NCI-H146 treated with DMSO at 0.1 percent for 48 hours (cell line): ENCODE measurements around the gene LY6G5B.
A peak's percentile ranks its signal among the peaks of the same experiment; 100 is the strongest.
"Not testable (repeated sequence)": the region's sequence is repeated elsewhere in the genome, so short reads cannot be mapped to it uniquely, and the experiment has no call there.

Experiments used
- DNase-seq: peaks from one replicate; lab custom pipeline; 2025; ENCODE audit not compliant: unreplicated experiment; lab: John Stamatoyannopoulos, UW

LY6G5B gene

DNA sequence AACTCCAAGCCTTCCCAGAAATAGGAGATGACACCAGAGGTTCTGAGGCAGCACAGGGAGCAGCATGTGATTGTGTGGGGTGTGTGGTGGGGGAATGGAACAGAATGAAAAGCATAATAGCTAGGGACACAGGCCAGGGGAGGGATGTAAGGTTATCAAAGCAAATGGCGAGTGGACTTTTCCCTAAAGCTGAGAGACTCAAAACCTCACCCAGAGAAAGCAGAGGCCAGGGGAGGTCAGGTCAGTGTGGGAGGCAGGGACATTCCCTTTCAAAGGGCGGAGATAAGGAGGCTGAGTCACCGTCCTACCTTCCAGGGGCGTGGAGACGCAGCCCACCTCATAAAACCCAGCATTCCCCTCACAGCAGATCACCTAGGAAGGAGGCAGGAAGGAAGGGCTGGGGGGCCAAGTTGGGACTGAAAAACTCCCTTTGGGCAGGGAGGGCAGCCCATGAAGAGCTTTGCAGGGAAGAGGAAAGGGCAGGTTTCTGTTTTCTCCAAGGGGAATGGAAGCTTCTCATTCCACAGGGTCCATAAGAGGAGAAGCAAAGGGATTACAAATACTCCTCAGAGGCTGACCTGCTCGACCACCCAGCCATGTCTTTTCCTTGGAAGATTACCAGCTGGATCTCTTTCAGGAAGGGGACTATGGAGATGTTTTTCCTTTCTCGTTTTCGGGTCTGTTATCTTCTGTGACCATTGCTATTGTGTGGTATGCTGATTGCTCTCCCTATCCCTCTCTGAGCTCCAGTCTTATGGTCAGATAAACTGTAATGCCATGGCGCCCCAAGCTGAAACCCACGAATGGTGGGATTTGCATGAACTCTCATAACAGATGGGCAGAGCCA is 20.7 kb downstream of the LY6G5B start:
- DNase-seq = no peak

DNA sequence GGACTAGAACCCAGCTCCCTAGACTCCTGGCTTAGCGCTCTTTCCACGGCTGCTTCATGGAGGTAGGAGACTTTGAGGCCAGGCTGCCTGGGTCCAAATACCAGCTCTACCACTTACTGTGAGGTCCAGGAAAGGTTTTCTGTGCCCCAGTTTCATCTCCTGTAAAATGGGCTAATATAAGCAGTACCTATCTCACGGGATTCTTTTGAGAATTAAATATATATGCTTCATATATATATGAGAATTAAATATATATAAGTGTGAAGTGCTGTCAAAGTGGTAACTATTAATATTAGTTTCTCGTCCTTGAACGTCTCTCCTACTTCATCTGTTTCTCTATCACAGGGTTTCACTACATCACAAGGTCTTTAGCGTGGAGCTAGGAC is 21.3 kb downstream of the LY6G5B start:
- DNase-seq = no peak

DNA sequence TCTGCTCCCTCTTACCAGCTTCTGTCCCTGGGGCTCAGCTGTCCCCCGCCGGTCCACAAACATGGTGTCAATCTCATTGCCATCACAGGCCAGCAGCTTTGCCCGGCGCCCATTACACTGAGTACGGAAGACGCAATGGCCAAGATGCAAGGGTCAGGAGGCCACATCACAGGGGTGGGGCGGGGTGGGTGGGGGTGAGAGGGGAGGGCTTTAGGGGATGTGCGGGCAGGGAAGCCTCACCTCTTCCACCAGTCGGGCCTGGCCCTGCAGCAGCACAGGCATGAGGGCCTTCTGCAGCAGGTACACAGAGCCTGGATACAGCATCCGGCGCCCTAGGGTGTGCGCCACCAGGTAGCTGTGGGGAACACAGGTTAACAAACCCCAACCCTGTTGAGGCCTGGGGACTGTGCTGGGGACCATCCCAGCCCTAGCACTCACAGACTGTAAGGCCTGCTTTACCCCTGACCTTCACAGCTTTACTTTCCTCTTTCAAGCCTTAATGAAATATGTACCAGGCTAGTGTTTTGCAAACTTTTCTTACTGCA is 21.9 kb downstream of the LY6G5B start:
- no peak for DNase-seq

DNA sequence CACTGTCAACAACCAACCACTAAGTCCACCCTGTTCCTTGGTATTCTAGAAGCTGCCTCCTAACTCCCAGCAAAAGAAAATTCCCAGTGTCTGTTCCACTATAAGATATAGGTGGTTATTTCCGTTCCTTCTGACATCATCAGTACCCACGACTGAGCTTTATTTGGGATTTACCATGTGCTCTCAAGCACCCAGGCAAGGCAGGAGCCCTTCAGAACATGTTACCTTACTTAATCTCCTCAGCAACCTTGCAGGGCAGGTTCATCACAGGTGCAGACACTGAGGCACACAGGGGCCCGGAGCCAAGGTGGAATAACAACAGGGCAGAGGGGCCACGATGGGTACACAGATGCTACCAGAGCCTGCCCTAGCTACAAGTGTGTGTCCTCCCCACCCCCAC is 22.6 kb downstream of the LY6G5B start:
- DNase-seq = no peak

DNA sequence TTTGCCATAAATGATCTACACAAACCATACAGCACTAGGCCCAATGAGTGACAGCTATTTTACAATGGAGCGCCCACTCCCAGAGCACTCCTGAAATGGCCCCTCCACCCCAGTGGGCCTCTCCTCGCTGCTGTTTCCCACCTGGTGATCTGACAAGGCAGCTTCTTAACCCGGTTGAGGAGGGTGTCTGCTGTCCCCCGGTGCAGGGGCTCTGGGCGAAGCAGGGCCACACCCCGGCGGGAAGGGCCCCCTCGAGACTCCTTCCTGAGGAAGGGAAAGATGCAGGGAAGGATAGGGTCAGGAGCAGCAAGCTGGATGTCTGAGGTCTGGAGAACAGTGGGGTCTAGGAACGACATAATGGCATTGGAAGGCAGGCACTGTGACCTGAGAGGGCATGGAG is 23.1 kb downstream of the LY6G5B start:
- no peak for DNase-seq

DNA sequence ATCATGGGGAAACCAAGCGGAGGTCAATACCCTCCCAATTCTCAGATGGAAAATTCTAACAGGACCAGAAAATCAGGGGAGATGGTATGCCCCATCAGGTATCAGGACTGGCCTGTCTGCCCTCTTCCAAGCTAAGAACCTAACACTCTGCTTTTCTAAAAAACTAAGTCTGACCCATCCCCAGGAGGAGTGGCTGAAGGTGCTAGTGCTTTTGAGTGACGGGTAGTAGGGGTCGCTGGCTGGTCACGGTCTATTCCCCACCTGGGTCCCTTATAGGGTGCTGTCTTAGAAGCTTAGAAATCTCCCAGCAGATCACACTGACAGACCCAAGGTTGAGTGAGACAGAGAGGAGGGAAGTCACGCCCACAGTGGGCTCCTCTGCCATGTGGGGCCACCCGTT is 23.8 kb downstream of the LY6G5B start:
- DNase-seq = no peak

DNA sequence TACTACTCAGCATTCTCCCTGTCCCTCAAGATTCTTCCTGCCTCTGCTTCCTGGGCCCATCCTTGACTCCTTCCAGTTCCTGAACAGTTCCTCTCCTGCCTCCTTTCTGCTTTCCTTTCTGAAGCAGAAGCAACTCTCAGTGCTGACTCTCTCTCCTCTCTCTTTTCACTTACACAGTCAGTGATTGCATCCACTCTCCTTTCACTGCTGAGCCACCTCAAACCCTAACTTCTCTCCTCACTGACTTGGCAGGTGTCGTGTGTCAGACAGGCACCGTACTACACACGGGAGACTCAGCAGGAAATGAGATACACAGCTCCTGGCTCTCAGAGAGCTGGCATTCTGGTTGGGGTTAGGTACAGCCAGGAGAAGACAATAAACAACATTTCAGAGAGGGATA is 27.8 kb downstream of the LY6G5B start:
- DNase-seq = no peak

DNA sequence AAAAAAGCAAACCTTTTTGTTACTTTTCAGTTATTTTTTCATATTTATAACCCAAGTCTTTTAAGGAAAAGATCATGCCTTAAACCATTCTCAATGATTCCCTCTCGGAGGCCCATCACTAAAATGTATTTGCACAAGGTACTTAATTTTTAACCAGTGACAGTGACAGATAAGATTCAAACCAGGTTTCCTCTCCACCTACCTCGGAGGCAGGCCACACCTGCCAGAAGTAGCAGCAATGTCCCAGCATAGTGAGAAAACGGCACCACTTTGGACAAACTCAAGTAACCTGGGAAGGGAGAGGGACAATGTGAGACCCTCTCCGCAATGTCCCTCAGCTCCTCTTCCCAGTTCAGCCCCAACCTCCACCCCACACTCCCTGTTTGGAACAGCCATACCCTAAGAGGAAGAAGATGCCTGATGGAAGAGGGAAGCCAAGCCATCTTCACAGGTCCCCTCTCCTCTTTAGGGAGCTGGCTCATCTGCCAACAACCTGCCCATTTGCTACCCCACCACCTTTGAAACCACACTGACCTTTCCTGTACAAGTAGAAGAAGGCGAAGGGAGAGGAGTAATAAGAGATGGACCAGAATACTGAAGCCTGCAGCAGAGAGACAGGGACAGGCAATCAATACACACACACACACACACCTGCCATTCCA is 31.1 kb downstream of the LY6G5B start:
- DNase-seq = no peak

DNA sequence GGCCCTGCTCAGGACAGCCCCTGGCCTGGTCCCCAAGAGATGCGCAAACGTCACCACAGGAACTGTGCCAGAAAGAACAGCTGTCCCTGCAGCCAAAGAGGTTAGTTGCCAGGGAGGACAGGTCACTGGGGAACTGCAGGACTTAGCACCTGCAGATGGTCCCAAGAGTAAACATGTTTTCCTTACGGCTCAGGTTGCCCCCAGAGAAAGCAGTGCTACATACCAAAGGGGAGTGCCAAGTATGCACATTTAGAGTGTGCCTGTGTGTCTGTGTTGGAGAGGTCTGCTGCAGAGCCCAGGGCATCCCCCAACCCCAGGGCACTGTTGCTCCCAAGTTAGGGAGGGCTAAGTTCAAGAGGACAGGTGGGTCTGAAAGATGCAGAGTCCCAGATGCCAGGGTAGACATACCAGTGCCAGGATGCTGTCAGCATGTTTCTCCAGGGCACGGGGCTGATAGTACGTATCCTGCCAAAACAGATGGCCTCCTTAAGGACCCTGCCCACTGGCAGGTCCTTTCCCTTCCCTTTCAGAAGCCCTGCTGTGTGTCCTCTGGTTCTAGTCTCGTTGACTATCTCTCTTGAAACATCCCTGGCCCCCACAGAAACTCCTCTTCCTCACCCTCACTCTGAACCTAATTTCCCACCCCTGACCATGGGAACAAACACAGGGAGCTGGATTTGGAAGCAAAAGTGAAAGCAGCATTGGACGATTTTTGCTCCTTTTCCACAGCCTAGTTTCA is 32.1 kb downstream of the LY6G5B start:
- DNase-seq = peak; percentile 44

DNA sequence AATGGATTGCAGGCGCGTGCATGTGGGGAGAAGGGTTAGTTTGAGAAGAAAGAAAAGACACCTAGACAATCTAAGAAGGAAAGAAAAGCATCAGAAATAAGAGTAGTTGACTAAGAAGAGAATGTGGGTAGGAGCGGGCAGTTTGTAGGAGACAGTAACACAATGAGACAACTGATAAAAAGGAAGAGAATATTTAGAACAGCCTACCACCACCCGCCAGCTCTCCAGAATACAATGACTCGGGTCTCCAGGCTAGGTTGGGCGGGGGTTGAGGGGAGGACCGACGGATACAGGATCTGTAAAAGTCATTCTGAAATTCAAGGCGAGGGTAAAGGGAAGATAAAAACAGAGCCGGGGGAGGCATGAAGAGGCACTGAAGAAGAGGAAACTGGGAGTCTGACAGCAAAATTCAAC is 32.6 kb downstream of the LY6G5B start:
- DNase-seq = no peak

DNA sequence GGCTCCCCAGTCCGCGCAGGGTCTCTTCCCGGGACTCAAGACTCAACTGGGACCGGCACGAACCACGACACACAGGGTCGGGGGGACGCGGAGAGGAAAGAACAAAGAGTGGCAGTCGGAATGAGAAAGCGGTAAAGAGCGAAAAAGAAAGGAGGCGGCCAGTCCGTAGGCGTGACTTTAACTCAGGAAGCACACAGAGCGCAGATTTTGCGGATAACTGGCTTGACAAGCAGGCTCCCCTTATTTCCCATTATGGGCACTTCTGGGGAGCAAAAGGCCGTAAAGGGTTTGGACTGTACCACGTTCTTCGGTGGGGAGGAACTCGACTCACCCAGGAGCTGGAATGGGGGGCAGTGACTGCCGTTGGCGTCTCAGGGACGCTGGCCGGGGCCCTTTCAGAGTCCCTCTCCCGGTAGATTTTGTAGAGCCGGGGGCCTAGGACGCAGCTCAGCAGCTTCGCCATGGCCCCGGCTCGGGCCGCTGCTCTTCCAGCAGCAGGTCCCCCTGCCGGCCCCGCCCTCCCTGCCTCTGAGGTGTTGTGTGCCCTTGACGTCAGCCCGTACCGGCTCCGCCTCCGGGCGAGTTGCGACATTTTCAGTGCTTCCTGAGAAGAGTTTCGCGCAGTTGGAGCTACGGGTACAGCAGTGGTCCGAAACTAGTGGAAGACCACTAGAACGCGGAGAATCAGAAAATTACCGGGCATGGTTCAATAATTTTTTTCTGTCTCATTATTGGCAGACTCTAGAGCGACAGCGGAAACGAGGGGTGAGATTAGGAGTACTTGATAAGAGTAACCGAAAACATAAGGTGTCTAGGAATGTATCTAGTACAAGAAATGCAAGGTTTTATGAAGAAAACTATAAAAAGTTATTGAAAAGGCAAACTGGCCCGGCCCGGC is 33.3 kb downstream of the LY6G5B start, which contains the start of gene ABHD16A:
Gene ABHD16A, minus strand, starts transcription at position 506 of the 898 bp plus-strand sequence. Its CDS starts 43 bp downstream, at position 463.
- peak; percentile 89 for DNase-seq

DNA sequence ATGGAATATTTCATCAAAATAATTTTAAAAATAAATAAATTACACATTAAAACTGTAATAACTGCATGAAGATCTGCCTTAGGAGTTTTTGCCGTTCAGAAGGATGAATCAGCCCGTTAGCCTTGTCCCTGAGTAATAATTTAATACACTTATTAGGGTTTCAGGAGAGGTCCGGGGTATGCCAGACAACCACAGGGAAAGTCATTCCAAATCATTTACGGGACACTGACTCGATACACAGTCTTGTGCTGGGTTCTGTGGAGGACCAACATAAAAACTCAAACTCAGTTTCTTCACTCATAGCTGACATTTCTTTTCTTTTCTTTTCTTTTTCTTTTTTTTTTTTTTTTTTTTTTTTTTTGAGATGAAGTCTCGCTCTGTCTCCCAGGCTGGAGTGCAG is 36.2 kb downstream of the LY6G5B start:
- no peak for DNase-seq

DNA sequence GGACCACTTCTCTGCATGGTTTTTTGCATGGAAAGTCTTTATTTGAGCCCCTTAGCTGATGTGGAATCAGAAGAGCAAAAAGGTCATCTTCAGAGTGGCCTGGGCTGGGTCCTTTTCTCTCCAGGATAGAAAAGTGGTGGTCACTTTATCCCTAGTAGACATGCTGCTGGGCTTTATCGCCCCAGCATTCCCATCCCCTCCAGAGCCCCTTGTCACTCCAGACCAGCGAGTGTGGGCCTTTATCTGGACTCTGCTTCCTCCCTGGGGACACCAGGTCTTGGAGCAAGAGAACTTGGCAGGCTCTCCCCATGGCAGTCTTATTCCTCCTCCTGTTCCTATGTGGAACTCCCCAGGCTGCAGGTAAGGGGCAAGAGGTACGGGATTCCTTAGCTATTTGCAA is 36.8 kb downstream of the LY6G5B start, which contains the start of gene LY6G6F:
Gene LY6G6F, plus strand, starts transcription at position 268 of the 400 bp plus-strand sequence. Its CDS starts 41 bp downstream, at position 309.
- no peak for DNase-seq

DNA sequence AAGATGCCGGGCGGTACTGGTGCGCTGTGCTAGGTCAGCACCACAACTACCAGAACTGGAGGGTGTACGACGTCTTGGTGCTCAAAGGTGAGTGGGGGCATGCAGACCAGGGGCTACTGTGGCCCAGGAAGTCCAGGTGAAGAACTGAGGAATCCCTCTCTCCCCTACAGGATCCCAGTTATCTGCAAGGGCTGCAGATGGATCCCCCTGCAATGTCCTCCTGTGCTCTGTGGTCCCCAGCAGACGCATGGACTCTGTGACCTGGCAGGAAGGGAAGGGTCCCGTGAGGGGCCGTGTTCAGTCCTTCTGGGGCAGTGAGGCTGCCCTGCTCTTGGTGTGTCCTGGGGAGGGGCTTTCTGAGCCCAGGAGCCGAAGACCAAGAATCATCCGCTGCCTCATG is 37.9 kb downstream of the LY6G5B start:
- DNase-seq = no peak

DNA sequence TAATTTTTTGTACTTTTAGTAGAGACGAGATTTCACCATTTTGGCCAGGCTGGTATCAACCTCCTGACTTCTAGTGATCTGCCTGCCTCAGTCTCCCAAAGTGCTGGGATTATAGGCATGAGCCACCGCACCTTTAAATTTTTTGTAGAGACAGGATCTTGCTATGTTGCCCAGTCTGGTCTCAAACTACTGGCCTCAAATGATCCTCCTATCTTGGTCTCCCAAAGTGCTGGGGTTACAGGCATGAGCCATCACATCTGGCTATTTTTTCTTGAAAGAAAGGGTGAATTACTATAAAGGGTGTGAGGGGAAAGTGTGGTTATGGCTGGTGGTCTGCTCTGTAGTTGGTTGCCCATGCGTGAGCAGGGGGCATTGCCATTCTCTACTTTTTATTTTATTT is 38.4 kb downstream of the LY6G5B start:
- DNase-seq = no peak

DNA sequence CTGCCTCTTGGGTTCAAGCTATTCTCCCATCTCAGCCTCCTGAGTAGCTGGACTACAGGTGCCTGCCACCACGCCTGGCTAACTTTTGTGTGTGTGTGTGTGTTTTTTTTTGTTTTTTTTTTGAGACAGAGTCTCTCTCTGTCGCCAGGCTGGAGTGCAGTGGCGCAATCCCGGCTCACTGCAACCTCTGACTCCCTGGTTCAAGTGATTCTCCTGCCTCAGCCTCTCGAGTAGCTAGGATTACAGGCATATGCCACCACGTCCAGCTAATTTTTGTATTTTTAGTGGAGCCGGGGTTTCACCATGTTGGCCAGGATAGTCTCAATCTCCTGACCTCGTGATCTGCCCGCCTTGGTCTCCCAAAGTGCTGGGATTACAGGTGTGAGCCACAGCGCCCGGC is 39.4 kb downstream of the LY6G5B start:
- not testable (repeated sequence) for DNase-seq

DNA sequence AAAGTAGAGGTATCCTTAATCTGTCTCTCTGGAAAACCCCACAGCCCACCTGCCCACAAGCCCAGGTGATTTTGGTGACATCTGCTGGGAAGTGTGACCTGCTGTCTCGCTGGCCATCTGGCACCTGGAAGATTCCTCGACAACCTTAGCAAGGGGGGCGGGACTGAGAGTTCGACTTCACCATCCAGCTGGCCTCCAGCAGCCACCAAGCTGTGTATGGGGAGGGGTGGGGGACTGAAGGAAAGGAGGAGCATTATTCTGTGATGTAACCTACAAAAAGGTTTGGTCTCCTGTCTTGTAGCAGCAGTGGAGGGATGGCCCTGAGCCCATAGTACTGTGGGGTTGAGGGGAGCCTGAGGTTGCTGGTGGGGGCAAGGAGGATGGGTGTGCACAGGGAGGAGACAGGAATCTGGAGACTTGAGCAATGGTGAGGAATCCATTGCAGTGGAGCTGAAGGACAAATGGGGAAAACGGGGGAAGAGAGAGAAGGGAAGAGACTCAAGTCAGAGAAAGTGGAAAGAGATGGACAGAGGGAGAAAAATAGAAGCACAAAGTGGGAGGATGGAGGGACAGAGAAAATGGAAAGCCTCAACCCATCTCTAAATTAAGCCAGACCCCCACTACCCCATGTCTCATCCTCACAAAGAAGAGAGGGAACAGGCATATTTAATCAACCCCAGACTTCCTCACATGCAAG is 40.9 kb downstream of the LY6G5B start:
- DNase-seq = no peak

DNA sequence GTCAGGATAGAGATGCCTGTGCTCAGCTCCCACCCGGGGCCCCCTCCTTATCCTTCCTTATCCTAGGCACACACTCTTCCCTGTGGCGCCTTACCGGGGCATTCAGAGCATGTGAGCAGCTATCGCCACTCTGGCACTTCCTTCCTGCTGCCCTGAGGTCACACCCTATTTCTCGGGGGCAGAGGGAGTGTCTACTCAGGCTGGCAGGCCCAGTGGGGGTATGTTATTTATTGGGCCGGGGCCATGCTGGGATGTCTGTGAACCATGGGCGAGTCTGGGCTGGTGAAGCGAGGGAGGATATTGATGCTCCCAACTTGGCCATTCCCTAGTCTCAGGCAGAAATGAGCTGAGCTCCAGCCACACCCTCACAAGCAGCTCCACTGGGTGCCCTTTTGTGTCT is 41.5 kb downstream of the LY6G5B start:
- DNase-seq = no peak

DNA sequence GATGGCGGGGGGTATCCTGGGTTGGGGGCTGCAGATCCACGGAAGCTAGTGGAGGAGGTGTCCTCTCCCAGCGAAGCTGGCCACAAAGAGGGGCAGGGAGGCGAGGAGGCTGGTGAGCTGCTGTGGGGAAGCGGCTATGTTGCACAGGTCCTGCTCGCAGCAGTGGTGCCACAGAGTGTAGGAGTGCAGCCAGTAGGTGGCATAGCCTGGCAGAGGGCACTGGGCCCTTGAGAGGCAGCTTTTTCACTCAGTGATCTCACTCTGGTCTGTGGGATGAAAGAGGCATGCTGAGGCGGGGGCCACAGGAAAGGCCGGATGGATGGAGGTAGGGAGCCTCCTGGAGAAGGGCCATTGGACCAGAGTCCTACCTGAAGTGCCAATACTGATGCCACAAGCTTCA is 42.5 kb downstream of the LY6G5B start:
- DNase-seq = no peak

DNA sequence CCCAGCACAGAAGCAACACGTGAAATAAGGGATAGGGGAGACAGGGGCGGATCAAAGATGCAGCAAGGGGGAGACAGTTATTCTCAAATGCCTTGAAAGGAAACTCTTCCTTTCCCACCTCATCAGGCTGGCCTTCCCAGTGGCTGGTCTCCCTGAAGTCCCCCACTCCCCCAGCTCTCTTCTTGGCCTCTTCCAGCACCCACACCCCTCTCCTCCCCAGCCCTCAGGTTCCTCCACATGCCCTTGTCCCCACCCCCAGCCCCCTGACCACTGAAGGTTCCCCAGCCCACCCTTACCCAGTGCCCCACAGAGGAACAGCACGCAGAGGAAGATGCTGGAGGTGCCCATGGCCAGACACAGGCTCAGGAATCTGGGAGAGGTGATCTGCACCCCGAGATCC is 43.7 kb downstream of the LY6G5B start:
- no peak for DNase-seq
